RWPE1 (cell line): Measurements from ENCODE around the gene VEZT.

Experiments
- CTCF ChIA-PET: fragments of 350-600 bp; sonication (Branson Sonifier 250); formaldehyde crosslinking; extraction: SDS; loops from one replicate; lab custom pipeline; 2021; lab: Yijun Ruan, JAX
- POLR2A ChIA-PET: fragments of 400-600 bp; formaldehyde crosslinking; extraction: SDS; loops from one replicate; lab custom pipeline; 2020; ENCODE audit warnings: antibody characterized with exemption; ENCODE audit not compliant: low non-redundant PET; lab: Yijun Ruan, JAX
- DNase-seq: peaks from one replicate; pipeline ENCODE4 v3.0.0; 2012; ENCODE audit warnings: low spot score
- H3K27ac ChIP-seq: fragments of 450-650 bp; 2 replicates; pipeline ENCODE4 v1.5.1; 2017
- CTCF ChIP-seq: fragments of 450-650 bp; conservative IDR thresholded peaks from 2 replicates; pipeline ENCODE4 v1.5.1; 2017; ENCODE audit warnings: low read depth, mild to moderate bottlenecking

The VEZT gene

GRCh38 chr12:95269892-95270291, 52.3 kb downstream of the VEZT start:
- CTCF ChIA-PET, result interaction anchor here (0.6 kb wide), 1 partner anchor 48 kb away, joined by 4 read pairs; no protein-coding TSS in a partner anchor
- no peak for TF ChIP-seq CTCF
- POLR2A ChIA-PET, result no interaction called here
- no peak overlapping the region for H3K27ac ChIP-seq
- no peak for DNase-seq

GRCh38 chr12:95271465-95271864, 53.9 kb downstream of the VEZT start:
- POLR2A ChIA-PET, result no interaction called here
- no peak overlapping the region for H3K27ac ChIP-seq
- DNase-seq, result no peak
- CTCF ChIA-PET, result interaction anchor here (0.7 kb wide), 1 partner anchor 28 kb away, joined by 3 read pairs; no protein-coding TSS in a partner anchor
- no peak for TF ChIP-seq CTCF

GRCh38 chr12:95277139-95277538, 59.5 kb downstream of the VEZT start:
- no peak for DNase-seq
- H3K27ac ChIP-seq, result no peak overlapping the region
- ChIA-PET CTCF (no interaction called here), POLR2A (no interaction called here)
- TF ChIP-seq CTCF, result no peak

- ChIA-PET CTCF (no interaction called here), POLR2A (no interaction called here)
- DNase-seq, result no peak
- H3K27ac ChIP-seq, result no peak overlapping the region
- TF ChIP-seq CTCF, result no peak
These were observed 62.2 kb downstream of the VEZT start for GRCh38 chr12:95279856-95280255.

GRCh38 chr12:95282266-95282665, 64.7 kb downstream of the VEZT start:
- no peak for DNase-seq
- CTCF ChIA-PET, result no interaction called here
- POLR2A ChIA-PET, result no interaction called here
- no peak for TF ChIP-seq CTCF
- no peak overlapping the region for H3K27ac ChIP-seq

- POLR2A ChIA-PET, result no interaction called here
- CTCF ChIA-PET, result no interaction called here
- no peak for DNase-seq
- no peak for TF ChIP-seq CTCF
- no peak overlapping the region for H3K27ac ChIP-seq
These were observed 65.8 kb downstream of the VEZT start for GRCh38 chr12:95283371-95283770.

GRCh38 chr12:95286713-95287112, 69.1 kb downstream of the VEZT start:
- no peak overlapping the region for H3K27ac ChIP-seq
- CTCF ChIA-PET, result no interaction called here
- no peak for TF ChIP-seq CTCF
- POLR2A ChIA-PET, result no interaction called here
- DNase-seq, result no peak
